Left ventricle myocardium inferior (tissue), 1 donor: Measurements from ENCODE around the gene F2. TPM values are rescaled to one million over a fixed set of nuclear protein-coding genes. Genes with fewer than 3 reads are reported as not detected.

Experiments
- DNase-seq: peaks from one replicate; pipeline ENCODE4 v3.0.0-alpha.2; 2020
- H3K27ac ChIP-seq: fragments of 200-600 bp; replicated peaks from 2 replicates; pipeline ENCODE4 v1.8.0; 2021
- H3K27me3 ChIP-seq: fragments of 200-600 bp; 2 replicates; pipeline ENCODE4 v1.8.0; 2021; ENCODE audit warnings: low read depth
- H3K36me3 ChIP-seq: fragments of 200-600 bp; 2 replicates; pipeline ENCODE4 v1.8.0; 2021
- H3K4me1 ChIP-seq: fragments of 200-600 bp; 2 replicates; pipeline ENCODE4 v1.8.0; 2021
- H3K4me3 ChIP-seq: fragments of 200-600 bp; 2 replicates; pipeline ENCODE4 v1.8.0; 2021; ENCODE audit warnings: mild to moderate bottlenecking, moderate library complexity
- H3K9me3 ChIP-seq: fragments of 200-600 bp; replicated peaks from 2 replicates; pipeline ENCODE4 v1.8.0; 2021
- intact Hi-C: fragments of 100-400 bp; cut with micrococcal nuclease; formaldehyde crosslinking; loops from one replicate; pipeline ENCODE4 v1.11.0; 2022
- total RNA-seq: library from RNA; stranded (reverse); fragmentation: NEBNext Ultra II Directional; extraction: Animal tissue kit (Norgen Biotek cat#: 25700); gene quantifications from one replicate; pipeline ENCODE4 v1.2.1, GENCODE V29; 2021
- TF ChIP-seq, protein P1 (sequence below): fragments of 200-600 bp; IDR thresholded peaks from 2 replicates; pipeline ENCODE4 v1.8.0; 2021; ENCODE audit warnings: antibody characterized with exemption, mild to moderate bottlenecking, borderline replicate concordance
- donor health status: DM: no; HTN: yes; CAD: no; lungs with severe emphysema.

F2 gene
- total RNA-seq, 1 donor from 2014 or later, result not detected

DNA sequence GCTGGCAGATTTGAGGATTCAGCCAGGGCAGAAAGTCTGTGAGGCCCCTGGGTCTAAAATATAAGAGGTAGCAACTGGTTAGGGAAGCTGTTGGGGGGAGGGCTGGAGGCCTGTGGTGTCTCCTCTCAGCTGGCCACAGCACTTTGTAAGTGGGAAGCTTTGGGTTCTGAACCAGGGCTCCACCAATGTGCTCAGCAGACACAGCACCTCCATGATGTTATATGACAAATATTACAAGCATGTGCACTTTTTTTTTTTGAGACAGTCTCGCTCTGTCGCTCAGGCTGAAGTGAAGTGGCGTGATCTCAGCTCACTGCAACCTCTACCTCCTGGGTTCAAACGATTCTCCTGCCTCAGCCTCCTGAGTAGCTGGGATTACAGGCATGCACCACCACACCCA lies 26.6 kb upstream of the F2 start:
- H3K36me3 ChIP-seq, result peaks cover 73% of the 10 kb centered on the region
- TF ChIP-seq, protein P1, sequence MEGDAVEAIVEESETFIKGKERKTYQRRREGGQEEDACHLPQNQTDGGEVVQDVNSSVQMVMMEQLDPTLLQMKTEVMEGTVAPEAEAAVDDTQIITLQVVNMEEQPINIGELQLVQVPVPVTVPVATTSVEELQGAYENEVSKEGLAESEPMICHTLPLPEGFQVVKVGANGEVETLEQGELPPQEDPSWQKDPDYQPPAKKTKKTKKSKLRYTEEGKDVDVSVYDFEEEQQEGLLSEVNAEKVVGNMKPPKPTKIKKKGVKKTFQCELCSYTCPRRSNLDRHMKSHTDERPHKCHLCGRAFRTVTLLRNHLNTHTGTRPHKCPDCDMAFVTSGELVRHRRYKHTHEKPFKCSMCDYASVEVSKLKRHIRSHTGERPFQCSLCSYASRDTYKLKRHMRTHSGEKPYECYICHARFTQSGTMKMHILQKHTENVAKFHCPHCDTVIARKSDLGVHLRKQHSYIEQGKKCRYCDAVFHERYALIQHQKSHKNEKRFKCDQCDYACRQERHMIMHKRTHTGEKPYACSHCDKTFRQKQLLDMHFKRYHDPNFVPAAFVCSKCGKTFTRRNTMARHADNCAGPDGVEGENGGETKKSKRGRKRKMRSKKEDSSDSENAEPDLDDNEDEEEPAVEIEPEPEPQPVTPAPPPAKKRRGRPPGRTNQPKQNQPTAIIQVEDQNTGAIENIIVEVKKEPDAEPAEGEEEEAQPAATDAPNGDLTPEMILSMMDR, result no peak
- DNase-seq, result no peak
- H3K9me3 ChIP-seq, result no peaks in the 10 kb centered on the region
- intact Hi-C loops, result no loop called here
- no peak overlapping the region for H3K4me3 ChIP-seq
- no peak overlapping the region for H3K27ac ChIP-seq
- H3K4me1 ChIP-seq, result peaks cover 53% of the 10 kb centered on the region
- no peaks in the 10 kb centered on the region for H3K27me3 ChIP-seq

- Histone ChIP-seq H3K36me3 (peaks cover 63% of the 10 kb centered on the region), H3K4me3 (no peak overlapping the region), H3K4me1 (peaks cover 55% of the 10 kb centered on the region), H3K27ac (peak overlapping the region; percentile 96), H3K9me3 (no peaks in the 10 kb centered on the region), H3K27me3 (no peaks in the 10 kb centered on the region)
- DNase-seq, result no peak
- TF ChIP-seq, protein P1, result no peak
- intact Hi-C loops, result no loop called here
These were observed 25.4 kb upstream of the F2 start for GRCh38 chr11:46693597-46694012.

- Histone ChIP-seq H3K36me3 (peaks cover 61% of the 10 kb centered on the region), H3K9me3 (no peaks in the 10 kb centered on the region), H3K27me3 (no peaks in the 10 kb centered on the region), H3K4me1 (peaks cover 59% of the 10 kb centered on the region), H3K4me3 (peak overlapping the region; percentile 2), H3K27ac (peak overlapping the region; percentile 96)
- TF ChIP-seq, protein P1, result no peak
- DNase-seq, result no peak
- intact Hi-C loops, result no loop called here
These were observed 24.9 kb upstream of the F2 start for GRCh38 chr11:46694072-46694471.

GRCh38 chr11:46694607-46695006 lies 24.4 kb upstream of the F2 start:
- H3K4me1 ChIP-seq, result peaks cover 65% of the 10 kb centered on the region
- intact Hi-C loops, result no loop called here
- no peak for DNase-seq

GRCh38 chr11:46695345-46696211 lies 23.4 kb upstream of the F2 start:
- DNase-seq, result no peak
- Histone ChIP-seq H3K4me1 (peaks cover 72% of the 10 kb centered on the region), H3K27ac (peak overlapping the region; percentile 96), H3K27me3 (no peaks in the 10 kb centered on the region), H3K4me3 (peak overlapping the region; percentile 14), H3K36me3 (peaks cover 49% of the 10 kb centered on the region), H3K9me3 (no peaks in the 10 kb centered on the region)
- TF ChIP-seq, protein P1, result no peak
- intact Hi-C loops, result no loop called here

More at GRCh38 chr11:46694607-46695006, 24.4 kb upstream of the F2 start:
- H3K4me3 ChIP-seq, result no peak overlapping the region
- H3K27ac ChIP-seq, result peak overlapping the region; percentile 96
- H3K9me3 ChIP-seq, result no peaks in the 10 kb centered on the region
- TF ChIP-seq, protein P1, result no peak
- H3K36me3 ChIP-seq, result peaks cover 59% of the 10 kb centered on the region
- no peaks in the 10 kb centered on the region for H3K27me3 ChIP-seq
